H9 (cell line): ENCODE results near the gene ZBTB9. TPM values are rescaled to one million over a fixed set of nuclear protein-coding genes. Genes with fewer than 3 reads are reported as not detected.

Experiments
- DNase-seq: peaks from one replicate; pipeline ENCODE4 v3.0.0-alpha.2; 2017
- H2AFZ ChIP-seq: one replicate; pipeline ENCODE4 v1.6.1; 2013; ENCODE audit warnings: mild to moderate bottlenecking, low read length, control low read depth, moderate library complexity
- H2AK5ac ChIP-seq: 2 replicates; pipeline ENCODE4 v1.6.1; 2013; ENCODE audit warnings: low read length, control low read depth, mixed read lengths; ENCODE audit not compliant: insufficient read length
- H2BK120ac ChIP-seq: one replicate; pipeline ENCODE4 v1.6.1; 2013; ENCODE audit warnings: low read depth, mild to moderate bottlenecking, low read length, control low read depth, inconsistent platforms; ENCODE audit not compliant: poor library complexity, severe bottlenecking
- H2BK12ac ChIP-seq: 2 replicates; pipeline ENCODE4 v1.6.1; 2013; ENCODE audit warnings: low read length, control low read depth, mixed read lengths, low read depth; ENCODE audit not compliant: insufficient read length
- H2BK15ac ChIP-seq: 2 replicates; pipeline ENCODE4 v1.6.1; 2013; ENCODE audit warnings: low read depth, low read length, control low read depth
- H2BK20ac ChIP-seq: one replicate; pipeline ENCODE4 v1.6.1; 2013; ENCODE audit warnings: low read depth, mild to moderate bottlenecking, low read length, control low read depth, inconsistent platforms; ENCODE audit not compliant: poor library complexity, severe bottlenecking
- H2BK5ac ChIP-seq: 2 replicates; pipeline ENCODE4 v1.6.1; 2013; ENCODE audit warnings: low read length, control low read depth, mixed read lengths; ENCODE audit not compliant: insufficient read length
- H3K14ac ChIP-seq: 2 replicates; pipeline ENCODE4 v1.6.1; 2013; ENCODE audit warnings: low read length, control low read depth; ENCODE audit not compliant: insufficient read depth
- H3K18ac ChIP-seq: 2 replicates; pipeline ENCODE4 v1.6.1; 2013; ENCODE audit warnings: low read depth, mild to moderate bottlenecking, mixed read lengths, low read length, control low read depth; ENCODE audit not compliant: insufficient read length
- H3K23ac ChIP-seq: 2 replicates; pipeline ENCODE4 v1.6.1; 2013; ENCODE audit warnings: low read length, control low read depth, mixed read lengths, low read depth; ENCODE audit not compliant: insufficient read length
- H3K23me2 ChIP-seq: 2 replicates; pipeline ENCODE4 v1.6.1; 2013; ENCODE audit warnings: low read depth, mild to moderate bottlenecking, mixed read lengths, low read length, control low read depth; ENCODE audit not compliant: insufficient read length, poor library complexity, severe bottlenecking
- H3K27ac ChIP-seq: 2 replicates; pipeline ENCODE4 v1.5.1; 2013; ENCODE audit warnings: low read length, control low read depth, mixed read lengths, low read depth; ENCODE audit not compliant: insufficient read length
- H3K27me3 ChIP-seq: 2 replicates; pipeline ENCODE4 v1.6.1; 2013; ENCODE audit warnings: low read length, control low read depth, inconsistent platforms; ENCODE audit not compliant: insufficient read depth
- H3K4ac ChIP-seq: 2 replicates; pipeline ENCODE4 v1.6.1; 2013; ENCODE audit warnings: low read depth, mild to moderate bottlenecking, control low read depth, inconsistent platforms, low read length, moderate library complexity
- H3K4me1 ChIP-seq: 2 replicates; pipeline ENCODE4 v1.6.1; 2013; ENCODE audit warnings: low read length, control low read depth, inconsistent platforms; ENCODE audit not compliant: insufficient read depth
- H3K4me2 ChIP-seq: 2 replicates; pipeline ENCODE4 v1.6.1; 2013; ENCODE audit warnings: low read length, control low read depth, mixed read lengths; ENCODE audit not compliant: insufficient read length, insufficient read depth
- H3K56ac ChIP-seq: 2 replicates; pipeline ENCODE4 v1.6.1; 2013; ENCODE audit warnings: low read depth, mild to moderate bottlenecking, mixed read lengths, low read length, control low read depth; ENCODE audit not compliant: insufficient read length
- H3K79me1 ChIP-seq: 2 replicates; pipeline ENCODE4 v1.6.1; 2013; ENCODE audit warnings: low read depth, mild to moderate bottlenecking, moderate library complexity, low read length, control low read depth, inconsistent platforms; ENCODE audit not compliant: insufficient read depth, poor library complexity, severe bottlenecking
- H3K79me2 ChIP-seq: 2 replicates; pipeline ENCODE4 v1.6.1; 2013; ENCODE audit warnings: low read length, control low read depth, inconsistent platforms; ENCODE audit not compliant: insufficient read depth
- H3K9ac ChIP-seq: 2 replicates; pipeline ENCODE4 v1.6.1; 2013; ENCODE audit warnings: low read length, control low read depth, mixed read lengths; ENCODE audit not compliant: insufficient read length; ENCODE audit errors: extremely low read depth
- H3K9me3 ChIP-seq: one replicate; pipeline ENCODE4 v1.6.1; 2013; ENCODE audit warnings: low read depth, low read length, inconsistent platforms; ENCODE audit not compliant: control insufficient read depth
- H3T11ph ChIP-seq: one replicate; pipeline ENCODE4 v1.6.1; 2013; ENCODE audit warnings: mild to moderate bottlenecking, low read length, control low read depth, inconsistent platforms
- H4K20me1 ChIP-seq: one replicate; pipeline ENCODE4 v1.6.1; 2013; ENCODE audit not compliant: control insufficient read depth, insufficient read length, insufficient read depth
- H4K5ac ChIP-seq: 2 replicates; pipeline ENCODE4 v1.6.1; 2013; ENCODE audit warnings: low read depth, mild to moderate bottlenecking, mixed read lengths, low read length, control low read depth; ENCODE audit not compliant: insufficient read length
- H4K8ac ChIP-seq: replicated peaks from 2 replicates; pipeline ENCODE4 v1.6.1; 2013; ENCODE audit warnings: low read length, control low read depth, mixed read lengths, low read depth; ENCODE audit not compliant: insufficient read length
- H4K91ac ChIP-seq: 2 replicates; pipeline ENCODE4 v1.6.1; 2013; ENCODE audit warnings: low read depth, mild to moderate bottlenecking, moderate library complexity, mixed read lengths, low read length, control low read depth; ENCODE audit not compliant: insufficient read length
- H3K27ac Mint-ChIP-seq, 3 experiments: 2 replicates in 2 of 3; 3 replicates in 1 of 3; pipeline ENCODE4 v1.8.0; 2020 to 2021; ENCODE audit warnings: mixed read lengths in 3 of 3, mild to moderate bottlenecking in 1 of 3, moderate library complexity in 1 of 3
- H3K27me3 Mint-ChIP-seq: 2 replicates; pipeline ENCODE4 v1.8.0; 2021; ENCODE audit warnings: low read depth, mild to moderate bottlenecking, moderate library complexity, mixed read lengths
- H3K36me3 Mint-ChIP-seq, 3 experiments: 2 replicates in 2 of 3; 3 replicates in 1 of 3; pipeline ENCODE4 v1.8.0; 2020 to 2021; ENCODE audit warnings: low read depth in 3 of 3, mixed read lengths in 3 of 3; ENCODE audit not compliant: insufficient read depth in 1 of 3
- H3K4me1 Mint-ChIP-seq, 2 experiments: 2 replicates each; pipeline ENCODE4 v1.8.0; 2020; ENCODE audit warnings: mixed read lengths in 2 of 2
- H3K4me3 Mint-ChIP-seq, 2 experiments: 2 replicates in 1 of 2; 3 replicates in 1 of 2; pipeline ENCODE4 v1.8.0; 2020 to 2021; ENCODE audit warnings: mild to moderate bottlenecking in 2 of 2, mixed read lengths in 2 of 2, moderate library complexity in 1 of 2
- H3K9me3 Mint-ChIP-seq, 2 experiments: 2 replicates in 1 of 2; 3 replicates in 1 of 2; pipeline ENCODE4 v1.8.0; 2020; ENCODE audit warnings: mild to moderate bottlenecking in 2 of 2, mixed read lengths in 2 of 2, moderate library complexity in 1 of 2
- WGBS: extraction: QIAGEN DNeasy Blood & Tissue Kit; methylation state at CpG from one replicate; pipeline ENCODE4 v1.1.7; 2013; ENCODE audit warnings: missing lambda C conversion rate, low lambda C conversion rate, mixed read lengths; ENCODE audit not compliant: insufficient read length; ENCODE audit errors: extremely low coverage; 5-methylcytosine and 5-hydroxymethylcytosine counted together
- total RNA-seq: library from RNA; stranded (reverse); gene quantifications from 2 replicates; pipeline ENCODE4 v1.2.1, GENCODE V29; 2021
- TF ChIP-seq, protein P1 (sequence below): fragments of 200-600 bp; sonication (generic); conservative IDR thresholded peaks from 3 replicates; pipeline ENCODE4 v1.8.0; 2021; ENCODE audit warnings: antibody characterized with exemption, mild to moderate bottlenecking

ZBTB9 gene
- total RNA-seq, 1 experiment from 2014 or later, result 53.1 TPM

DNA sequence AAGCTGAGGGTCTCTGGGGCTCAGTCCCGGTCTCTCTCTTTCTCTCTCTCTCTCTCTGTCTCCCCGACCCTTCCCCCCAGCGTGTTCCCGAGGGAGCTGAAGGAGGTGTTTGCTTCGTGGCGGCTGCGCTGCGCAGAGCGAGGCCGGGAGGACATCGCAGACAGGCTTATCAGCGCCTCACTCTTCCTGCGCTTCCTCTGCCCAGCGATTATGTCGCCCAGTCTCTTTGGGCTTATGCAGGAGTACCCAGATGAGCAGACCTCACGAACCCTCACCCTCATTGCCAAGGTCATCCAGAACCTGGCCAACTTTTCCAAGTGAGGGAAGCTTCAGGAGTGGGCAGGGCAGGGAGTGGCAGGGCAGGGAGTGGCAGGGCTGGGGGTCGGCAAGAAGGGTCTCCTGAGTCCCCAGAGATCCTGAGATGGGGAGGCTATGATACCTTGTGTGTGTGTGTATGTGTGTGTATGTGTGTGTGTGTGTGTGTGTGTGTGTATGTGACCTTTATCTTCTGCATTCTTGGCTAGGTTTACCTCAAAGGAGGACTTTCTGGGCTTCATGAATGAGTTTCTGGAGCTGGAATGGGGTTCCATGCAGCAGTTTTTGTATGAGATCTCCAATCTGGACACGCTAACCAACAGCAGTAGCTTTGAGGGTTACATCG is 13.6 kb upstream of the ZBTB9 start:
- no CpG with 5 or more reads among the region's 19 CpGs for WGBS
- no peak overlapping the region for H3K14ac ChIP-seq
- Mint-ChIP-seq H3K4me1 (peaks cover 0 to 3% of the 10 kb centered on the region in 2 experiments; a peak in 1 of 4 replicates), H3K4me3 (no peak overlapping the region), H3K9me3 (no peaks in the 10 kb centered on the region), H3K27ac (peak overlapping the region; percentile 9 to 73 (median 15); a peak in 4 of 7 replicates), H3K27me3 (no peaks in the 10 kb centered on the region), H3K36me3 (peaks cover 73 to 95% (median 93%) of the 10 kb centered on the region in 3 experiments)
- no peak overlapping the region for H2BK120ac ChIP-seq
- no peaks in the 10 kb centered on the region for H3K79me2 ChIP-seq
- no peak overlapping the region for H2BK5ac ChIP-seq
- no peak overlapping the region for H2AK5ac ChIP-seq
- no peaks in the 10 kb centered on the region for H3K27me3 ChIP-seq
- no peak overlapping the region for H4K91ac ChIP-seq
- H2BK20ac ChIP-seq, result no peak overlapping the region
- no peaks in the 10 kb centered on the region for H3K9me3 ChIP-seq
- no peak overlapping the region for H3K23ac ChIP-seq
- no peak overlapping the region for H4K5ac ChIP-seq
- no peak overlapping the region for H3K4me2 ChIP-seq
- H4K20me1 ChIP-seq, result no peaks in the 10 kb centered on the region
- no peak overlapping the region for H3K56ac ChIP-seq
- no peak overlapping the region for H3T11ph ChIP-seq
- H3K27ac ChIP-seq, result no peak overlapping the region
- H2BK15ac ChIP-seq, result no peak overlapping the region
- no peak overlapping the region for H3K4ac ChIP-seq
- no peak overlapping the region for H4K8ac ChIP-seq
- H2BK12ac ChIP-seq, result no peak overlapping the region
- H3K9ac ChIP-seq, result no peak overlapping the region
- TF ChIP-seq, protein P1, sequence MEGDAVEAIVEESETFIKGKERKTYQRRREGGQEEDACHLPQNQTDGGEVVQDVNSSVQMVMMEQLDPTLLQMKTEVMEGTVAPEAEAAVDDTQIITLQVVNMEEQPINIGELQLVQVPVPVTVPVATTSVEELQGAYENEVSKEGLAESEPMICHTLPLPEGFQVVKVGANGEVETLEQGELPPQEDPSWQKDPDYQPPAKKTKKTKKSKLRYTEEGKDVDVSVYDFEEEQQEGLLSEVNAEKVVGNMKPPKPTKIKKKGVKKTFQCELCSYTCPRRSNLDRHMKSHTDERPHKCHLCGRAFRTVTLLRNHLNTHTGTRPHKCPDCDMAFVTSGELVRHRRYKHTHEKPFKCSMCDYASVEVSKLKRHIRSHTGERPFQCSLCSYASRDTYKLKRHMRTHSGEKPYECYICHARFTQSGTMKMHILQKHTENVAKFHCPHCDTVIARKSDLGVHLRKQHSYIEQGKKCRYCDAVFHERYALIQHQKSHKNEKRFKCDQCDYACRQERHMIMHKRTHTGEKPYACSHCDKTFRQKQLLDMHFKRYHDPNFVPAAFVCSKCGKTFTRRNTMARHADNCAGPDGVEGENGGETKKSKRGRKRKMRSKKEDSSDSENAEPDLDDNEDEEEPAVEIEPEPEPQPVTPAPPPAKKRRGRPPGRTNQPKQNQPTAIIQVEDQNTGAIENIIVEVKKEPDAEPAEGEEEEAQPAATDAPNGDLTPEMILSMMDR, result no peak
- H3K23me2 ChIP-seq, result no peaks in the 10 kb centered on the region
- no peak overlapping the region for H2AFZ ChIP-seq
- no peaks in the 10 kb centered on the region for H3K4me1 ChIP-seq
- no peaks in the 10 kb centered on the region for H3K79me1 ChIP-seq
- DNase-seq, result no peak
- H3K18ac ChIP-seq, result no peak overlapping the region
